HG02642 (cell line): ENCODE measurements around the gene CAMTA1.

Experiments used
- ATAC-seq: cut with Tn5 transposase; IDR thresholded peaks from one replicate; pipeline ENCODE4 v1.9.1; 2021; ENCODE audit warnings: mild to moderate bottlenecking; ENCODE audit not compliant: unreplicated experiment, poor library complexity

The CAMTA1 gene

GRCh38 chr1:7633506-7634245 is 848.4 kb downstream of the CAMTA1 start:
- ATAC-seq = no peak

GRCh38 chr1:7634546-7635240 is 849.4 kb downstream of the CAMTA1 start:
- no peak for ATAC-seq

GRCh38 chr1:7636795-7637526 is 851.7 kb downstream of the CAMTA1 start:
- no peak for ATAC-seq

GRCh38 chr1:7638078-7638477 is 852.8 kb downstream of the CAMTA1 start:
- no peak for ATAC-seq

- no peak for ATAC-seq
These were observed 854.3 kb downstream of the CAMTA1 start for GRCh38 chr1:7639435-7640131.

- ATAC-seq = no peak
These were observed 855.1 kb downstream of the CAMTA1 start for GRCh38 chr1:7640350-7640749.

GRCh38 chr1:7640920-7641585 is 855.8 kb downstream of the CAMTA1 start:
- ATAC-seq = no peak

GRCh38 chr1:7641587-7642417 is 856.5 kb downstream of the CAMTA1 start:
- no peak for ATAC-seq

GRCh38 chr1:7642418-7642704 is 857.1 kb downstream of the CAMTA1 start:
- ATAC-seq = no peak

- no peak for ATAC-seq
These were observed 857.7 kb downstream of the CAMTA1 start for GRCh38 chr1:7642781-7643529.

GRCh38 chr1:7643530-7643929 is 858.3 kb downstream of the CAMTA1 start:
- ATAC-seq = no peak

GRCh38 chr1:7644086-7644485 is 858.8 kb downstream of the CAMTA1 start:
- ATAC-seq = no peak

- no peak for ATAC-seq
These were observed 859.9 kb downstream of the CAMTA1 start for GRCh38 chr1:7644961-7645750.

GRCh38 chr1:7645751-7646048 is 860.4 kb downstream of the CAMTA1 start:
- ATAC-seq = no peak

GRCh38 chr1:7646164-7646563 is 860.9 kb downstream of the CAMTA1 start:
- ATAC-seq = no peak

- ATAC-seq = no peak
These were observed 862.0 kb downstream of the CAMTA1 start for GRCh38 chr1:7646981-7647901.

- no peak for ATAC-seq
These were observed 863.6 kb downstream of the CAMTA1 start for GRCh38 chr1:7648761-7649384.
